GM12874 (cell line): ENCODE data around the gene TMEM144.

Experiments used
- CTCF ChIP-seq: IDR thresholded peaks from 2 replicates; pipeline ENCODE4 v1.5.1; 2011; ENCODE audit warnings: low read depth, mild to moderate bottlenecking, control low read depth, low read length, moderate library complexity; ENCODE audit not compliant: insufficient read depth

Gene TMEM144

GRCh38 chr4:158292156-158292555, 81.9 kb downstream of the TMEM144 start:
- no peak for TF ChIP-seq CTCF

- no peak for TF ChIP-seq CTCF
These were observed 84.8 kb downstream of the TMEM144 start for GRCh38 chr4:158295053-158295452.

- TF ChIP-seq CTCF: no peak
These were observed 87.6 kb downstream of the TMEM144 start for GRCh38 chr4:158297866-158298265.

GRCh38 chr4:158299459-158300007, 89.2 kb downstream of the TMEM144 start:
- TF ChIP-seq CTCF: no peak

- TF ChIP-seq CTCF: no peak
These were observed 89.7 kb downstream of the TMEM144 start for GRCh38 chr4:158300012-158300411.

- TF ChIP-seq CTCF: no peak
These were observed 92.0 kb downstream of the TMEM144 start for GRCh38 chr4:158302076-158302866.

GRCh38 chr4:158304694-158305093, 94.4 kb downstream of the TMEM144 start:
- no peak for TF ChIP-seq CTCF
